ENCODE data around the gene ZNF268. TPM values are rescaled to one million over a fixed set of nuclear protein-coding genes. Genes with fewer than 3 reads are reported as not detected.

ZNF268 gene
- total RNA-seq, 8 experiments from 2014 or later = 13.6 to 36.3 (median 21.6) TPM

- 90 to 100% (median 95%) methylated on average over 3 to 7 of the region's 7 CpGs for WGBS, 10 experiments
- H3K4me3 ChIP-seq = no peak overlapping the region
- in situ Hi-C loops (cut with MboI; ENCODE audit: low pct_unique_long_range_greater_than_20kb in 2 of 9, low sequenced_read_pairs in 9 of 9, unreplicated experiment in 9 of 9) = no loop called here
- no peak for ATAC-seq (replicated peaks in 6 of 8)
- H3K27ac ChIP-seq = no peak overlapping the region
- no peaks in the 10 kb centered on the region for H3K4me1 ChIP-seq (replicated peaks in 1 of 2)
These were observed 22.3 kb downstream of the ZNF268 start for GRCh38 chr12:133203344-133204263.

- 45 to 100% (median 100%) methylated on average over 1 of the region's 1 CpG; no CpG with 5 or more reads in 3 of the 10 experiments for WGBS, 10 experiments
- in situ Hi-C loops (cut with MboI; ENCODE audit: low pct_unique_long_range_greater_than_20kb in 2 of 9, low sequenced_read_pairs in 9 of 9, unreplicated experiment in 9 of 9) = no loop called here
- no peak overlapping the region for H3K27ac ChIP-seq
- no peak for ATAC-seq (replicated peaks in 6 of 8)
- no peak overlapping the region for H3K4me3 ChIP-seq
- no peaks in the 10 kb centered on the region for H3K4me1 ChIP-seq (replicated peaks in 1 of 2)
These were observed 22.9 kb downstream of the ZNF268 start for GRCh38 chr12:133204264-133204603.

- in situ Hi-C loops (cut with MboI; ENCODE audit: low pct_unique_long_range_greater_than_20kb in 2 of 9, low sequenced_read_pairs in 9 of 9, unreplicated experiment in 9 of 9) = no loop called here
- H3K4me3 ChIP-seq = no peak overlapping the region
- no peak for ATAC-seq (replicated peaks in 6 of 8)
- WGBS, 10 experiments = 86 to 100% (median 100%) methylated on average over 1 to 2 of the region's 2 CpGs; no CpG with 5 or more reads in 2 of the 10 experiments
- no peaks in the 10 kb centered on the region for H3K4me1 ChIP-seq (replicated peaks in 1 of 2)
- H3K27ac ChIP-seq = no peak overlapping the region
These were observed 25.1 kb downstream of the ZNF268 start for GRCh38 chr12:133206390-133206789.

DNA sequence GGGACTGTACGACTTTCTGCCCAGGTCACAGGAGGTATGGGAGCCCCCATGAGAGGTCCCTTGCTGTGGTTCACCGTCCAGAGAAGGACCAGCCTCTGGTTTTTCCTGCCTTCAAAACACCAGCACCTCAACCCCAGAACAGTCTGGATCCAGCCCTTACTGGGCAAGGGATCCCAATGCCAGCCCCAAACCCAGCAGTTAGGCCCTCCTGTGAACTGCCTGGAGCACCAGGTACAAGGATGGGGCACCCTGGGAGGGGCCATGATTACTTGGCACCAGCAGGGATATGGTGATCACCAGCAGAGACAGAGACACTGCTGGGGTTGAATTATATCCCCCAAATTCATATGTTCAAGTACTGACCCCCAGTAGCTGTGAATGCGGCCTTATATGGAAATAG is 34.4 kb downstream of the ZNF268 start:
- 11 to 100% (median 63%) methylated on average over 1 to 3 of the region's 3 CpGs; no CpG with 5 or more reads in 2 of the 10 experiments for WGBS, 10 experiments

GRCh38 chr12:133217219-133217618 is 35.9 kb downstream of the ZNF268 start:
- no peak overlapping the region for H3K4me3 ChIP-seq
- no peak overlapping the region for H3K27ac ChIP-seq
- no peaks in the 10 kb centered on the region for H3K4me1 ChIP-seq (replicated peaks in 1 of 2)
- no peak for ATAC-seq (replicated peaks in 6 of 8)
- WGBS, 10 experiments = 17% methylated on average over 1 of the region's 3 CpGs; no CpG with 5 or more reads in 9 of the 10 experiments
- in situ Hi-C loops (cut with MboI; ENCODE audit: low pct_unique_long_range_greater_than_20kb in 2 of 9, low sequenced_read_pairs in 9 of 9, unreplicated experiment in 9 of 9) = no loop called here

More for the DNA sequence above, 34.4 kb downstream of the ZNF268 start:
- ATAC-seq (replicated peaks in 6 of 8) = no peak
- in situ Hi-C loops (cut with MboI; ENCODE audit: low pct_unique_long_range_greater_than_20kb in 2 of 9, low sequenced_read_pairs in 9 of 9, unreplicated experiment in 9 of 9) = no loop called here
- no peak overlapping the region for H3K27ac ChIP-seq
- no peaks in the 10 kb centered on the region for H3K4me1 ChIP-seq (replicated peaks in 1 of 2)
- no peak overlapping the region for H3K4me3 ChIP-seq

- no peak for ATAC-seq (replicated peaks in 6 of 8)
- H3K27ac ChIP-seq = no peak overlapping the region
- no CpG with 5 or more reads among the region's 6 CpGs for WGBS, 10 experiments
- H3K4me1 ChIP-seq (replicated peaks in 1 of 2) = no peaks in the 10 kb centered on the region
- H3K4me3 ChIP-seq = no peak overlapping the region
- in situ Hi-C loops (cut with MboI; ENCODE audit: low pct_unique_long_range_greater_than_20kb in 2 of 9, low sequenced_read_pairs in 9 of 9, unreplicated experiment in 9 of 9) = no loop called here
These were observed 39.2 kb downstream of the ZNF268 start for GRCh38 chr12:133220521-133220920.

DNA sequence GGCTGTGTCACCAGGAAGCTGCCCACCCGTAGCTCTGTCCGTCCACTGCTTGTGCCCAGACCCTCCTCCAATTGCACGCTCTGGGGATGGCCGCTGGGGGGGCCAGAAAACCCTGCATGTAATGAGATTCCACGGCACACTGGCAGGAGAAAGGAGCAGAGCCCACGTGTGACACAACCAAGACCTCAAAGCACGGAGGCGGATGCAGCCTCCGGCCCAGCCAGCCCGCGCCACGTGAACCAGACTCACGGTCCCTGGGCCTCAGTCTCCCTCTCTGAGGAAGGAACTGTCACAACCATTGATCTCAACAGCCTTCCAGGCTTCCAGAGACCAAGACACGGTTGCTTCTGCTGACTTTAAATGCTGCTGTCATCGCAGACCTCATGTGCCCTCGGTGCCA is 39.9 kb downstream of the ZNF268 start:
- in situ Hi-C loops (cut with MboI; ENCODE audit: low pct_unique_long_range_greater_than_20kb in 2 of 9, low sequenced_read_pairs in 9 of 9, unreplicated experiment in 9 of 9) = no loop called here
- H3K27ac ChIP-seq = no peak overlapping the region
- 0 to 64% (median 43%) methylated on average over 1 to 12 of the region's 16 CpGs; no CpG with 5 or more reads in 4 of the 10 experiments for WGBS, 10 experiments

GRCh38 chr12:133222211-133222610 is 40.9 kb downstream of the ZNF268 start:
- WGBS, 10 experiments = 31 to 100% (median 66%) methylated on average over 1 to 5 of the region's 10 CpGs; no CpG with 5 or more reads in 4 of the 10 experiments
- no peak for ATAC-seq (replicated peaks in 6 of 8)
- in situ Hi-C loops (cut with MboI; ENCODE audit: low pct_unique_long_range_greater_than_20kb in 2 of 9, low sequenced_read_pairs in 9 of 9, unreplicated experiment in 9 of 9) = no loop called here

More for the DNA sequence above, 39.9 kb downstream of the ZNF268 start:
- Histone ChIP-seq H3K4me1 (replicated peaks in 1 of 2) (no peaks in the 10 kb centered on the region), H3K4me3 (no peak overlapping the region)
- no peak for ATAC-seq (replicated peaks in 6 of 8)

DNA sequence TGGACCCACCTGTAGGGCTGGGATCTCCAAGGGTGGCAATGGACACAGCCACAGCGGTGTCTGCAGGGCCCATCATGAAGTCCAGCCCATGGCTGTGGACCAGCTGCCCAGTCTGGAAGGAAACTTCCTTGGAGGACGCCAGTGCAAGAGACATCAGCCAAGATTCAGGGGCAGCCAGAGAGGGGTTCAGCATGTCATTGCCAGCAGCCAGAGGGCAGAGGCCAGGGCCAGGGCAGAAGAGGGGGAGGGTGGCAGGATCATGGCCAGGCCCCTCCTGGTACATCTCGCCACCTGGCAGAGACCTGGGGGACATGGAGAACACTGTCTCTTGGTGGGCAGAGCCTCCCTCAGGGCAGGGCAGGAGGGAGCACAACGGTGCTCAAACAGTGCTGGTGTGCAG is 44.2 kb downstream of the ZNF268 start:
- in situ Hi-C loops (cut with MboI; ENCODE audit: low pct_unique_long_range_greater_than_20kb in 2 of 9, low sequenced_read_pairs in 9 of 9, unreplicated experiment in 9 of 9) = no loop called here
- no peaks in the 10 kb centered on the region for H3K4me1 ChIP-seq (replicated peaks in 1 of 2)
- 20 to 60% (median 40%) methylated on average over 1 to 2 of the region's 4 CpGs; no CpG with 5 or more reads in 5 of the 10 experiments for WGBS, 10 experiments
- H3K27ac ChIP-seq = no peak overlapping the region
- no peak overlapping the region for H3K4me3 ChIP-seq
- ATAC-seq (replicated peaks in 6 of 8) = no peak

More at GRCh38 chr12:133222211-133222610, 40.9 kb downstream of the ZNF268 start:
- no peak overlapping the region for H3K27ac ChIP-seq
- no peaks in the 10 kb centered on the region for H3K4me1 ChIP-seq (replicated peaks in 1 of 2)
- no peak overlapping the region for H3K4me3 ChIP-seq

DNA sequence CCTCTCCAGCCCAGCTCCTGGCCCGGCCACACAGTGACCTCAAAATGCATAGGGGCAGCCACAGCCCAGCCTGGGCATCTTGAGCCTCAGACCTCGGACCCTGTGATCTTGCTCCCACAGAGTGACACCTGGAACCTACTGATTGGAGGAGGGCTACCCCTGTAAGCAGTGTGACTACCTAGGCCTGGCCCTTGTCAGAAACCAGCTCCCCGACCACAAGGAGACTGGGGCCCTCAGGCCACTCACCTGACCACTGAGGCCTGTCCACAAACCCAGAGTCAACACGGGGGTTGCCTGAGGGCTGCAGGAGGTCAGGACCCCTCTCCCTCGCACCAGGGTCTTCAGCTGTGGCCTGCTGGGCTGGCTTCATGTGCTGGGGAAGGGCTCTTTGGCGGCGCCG is 45.4 kb downstream of the ZNF268 start:
- Histone ChIP-seq H3K4me1 (replicated peaks in 1 of 2) (no peaks in the 10 kb centered on the region), H3K4me3 (no peak overlapping the region), H3K27ac (no peak overlapping the region)
- WGBS, 10 experiments = 0 to 67% (median 35%) methylated on average over 1 to 3 of the region's 8 CpGs; no CpG with 5 or more reads in 6 of the 10 experiments
- in situ Hi-C loops (cut with MboI; ENCODE audit: low pct_unique_long_range_greater_than_20kb in 2 of 9, low sequenced_read_pairs in 9 of 9, unreplicated experiment in 9 of 9) = no loop called here
- no peak for ATAC-seq (replicated peaks in 6 of 8)

- Histone ChIP-seq H3K4me1 (replicated peaks in 1 of 2) (no peaks in the 10 kb centered on the region), H3K4me3 (no peak overlapping the region), H3K27ac (no peak overlapping the region)
- WGBS, 10 experiments = 0 to 67% (median 20%) methylated on average over 1 of the region's 7 CpGs; no CpG with 5 or more reads in 6 of the 10 experiments
- no peak for ATAC-seq (replicated peaks in 6 of 8)
- in situ Hi-C loops (cut with MboI; ENCODE audit: low pct_unique_long_range_greater_than_20kb in 2 of 9, low sequenced_read_pairs in 9 of 9, unreplicated experiment in 9 of 9) = no loop called here
These were observed 46.1 kb downstream of the ZNF268 start for GRCh38 chr12:133227281-133227852.

GRCh38 chr12:133231001-133231400 is 49.7 kb downstream of the ZNF268 start:
- Histone ChIP-seq H3K27ac (no peak overlapping the region), H3K4me1 (replicated peaks in 1 of 2) (no peaks in the 10 kb centered on the region), H3K4me3 (no peak overlapping the region)
- in situ Hi-C loops (cut with MboI; ENCODE audit: low pct_unique_long_range_greater_than_20kb in 2 of 9, low sequenced_read_pairs in 9 of 9, unreplicated experiment in 9 of 9) = no loop called here
- ATAC-seq (replicated peaks in 6 of 8) = no peak
- WGBS, 10 experiments = 56 to 100% (median 66%) methylated on average over 1 to 3 of the region's 3 CpGs; no CpG with 5 or more reads in 6 of the 10 experiments

GRCh38 chr12:133233006-133233405 is 51.7 kb downstream of the ZNF268 start:
- H3K27ac ChIP-seq = no peak overlapping the region
- in situ Hi-C loops (cut with MboI; ENCODE audit: low pct_unique_long_range_greater_than_20kb in 2 of 9, low sequenced_read_pairs in 9 of 9, unreplicated experiment in 9 of 9) = no loop called here
- 0 to 82% (median 45%) methylated on average over 1 to 6 of the region's 6 CpGs; no CpG with 5 or more reads in 4 of the 10 experiments for WGBS, 10 experiments
- no peaks in the 10 kb centered on the region for H3K4me1 ChIP-seq (replicated peaks in 1 of 2)
- no peak overlapping the region for H3K4me3 ChIP-seq
- no peak for ATAC-seq (replicated peaks in 6 of 8)

All from motor neuron (in vitro differentiated cells).